HEK293 (cell line): ENCODE data around the gene IGF2BP2.

ENCODE experiments used
- CTCF ChIA-PET: fragments of 350-600 bp; formaldehyde crosslinking; extraction: SDS; loops from one replicate; lab custom pipeline; 2021; ENCODE audit warnings: antibody characterized with exemption; lab: Yijun Ruan, JAX
- POLR2A ChIA-PET: fragments of 300-600 bp; formaldehyde crosslinking; extraction: SDS; loops from one replicate; lab custom pipeline; 2020; ENCODE audit warnings: antibody characterized with exemption, inconsistent platforms; lab: Yijun Ruan, JAX
- H3K27ac ChIP-seq: fragments of 200-500 bp; sonication (Bioruptor generic); 2 replicates; pipeline ENCODE4 v1.5.1; 2014; ENCODE audit warnings: low read depth, low read length, control low read depth, inconsistent platforms; ENCODE audit errors: extremely low read depth
- H3K36me3 ChIP-seq, 2 experiments: fragments of 200-500 bp in 1 of 2; sonication (Bioruptor generic) in 1 of 2; 1 replicate in 1 of 2; 2 replicates in 1 of 2; pipeline ENCODE4 v1.5.1; 2014 to 2017; ENCODE audit warnings: inconsistent platforms in 2 of 2, low read length in 2 of 2; ENCODE audit not compliant: control insufficient read depth in 2 of 2, insufficient read depth in 1 of 2
- H3K4me1 ChIP-seq: fragments of 200-500 bp; sonication (Bioruptor generic); 2 replicates; pipeline ENCODE4 v1.5.1; 2014; ENCODE audit warnings: mild to moderate bottlenecking, low read length, inconsistent platforms; ENCODE audit not compliant: control insufficient read depth, insufficient read depth
- H3K4me3 ChIP-seq: 2 replicates; pipeline ENCODE4 v1.5.1; 2011; ENCODE audit warnings: low read depth, mild to moderate bottlenecking, control low read depth, low read length, moderate library complexity
- H3K9me3 ChIP-seq: fragments of 200-500 bp; sonication (Bioruptor generic); 2 replicates; pipeline ENCODE4 v1.5.1; 2014; ENCODE audit warnings: low read depth, low read length, inconsistent platforms; ENCODE audit not compliant: control insufficient read depth, insufficient read depth
- HOXD13 ChIP-seq: sonication (generic); formaldehyde crosslinking; IDR thresholded peaks from 2 replicates; pipeline ENCODE4 v1.8.0; 2022; ENCODE audit warnings: missing genetic modification reagents, borderline replicate concordance
- PRDM2 ChIP-seq: fragments of 450-650 bp; formaldehyde crosslinking; IDR thresholded peaks from 2 replicates; pipeline ENCODE4 v1.5.1; 2016; ENCODE audit warnings: missing biosample characterization, missing genetic modification characterization, borderline replicate concordance
- SCRT2 ChIP-seq: fragments of 450-650 bp; formaldehyde crosslinking; IDR thresholded peaks from 2 replicates; pipeline ENCODE4 v1.5.1; 2016; ENCODE audit warnings: missing biosample characterization, missing genetic modification characterization
- SETDB1 ChIP-seq: IDR thresholded peaks from one replicate; pipeline ENCODE4 v1.6.1; 2017; ENCODE audit warnings: mild to moderate bottlenecking, low read length, moderate library complexity, mixed read lengths; ENCODE audit not compliant: insufficient read length
- ZBTB20 ChIP-seq: fragments of 450-650 bp; formaldehyde crosslinking; IDR thresholded peaks from 2 replicates; pipeline ENCODE4 v1.5.1; 2016; ENCODE audit warnings: missing biosample characterization, missing genetic modification characterization
- ZIC2 ChIP-seq: fragments of 450-650 bp; formaldehyde crosslinking; IDR thresholded peaks from 2 replicates; pipeline ENCODE4 v1.5.1; 2016; ENCODE audit warnings: missing biosample characterization, missing genetic modification characterization
- ZNF169 ChIP-seq: fragments of 450-650 bp; formaldehyde crosslinking; IDR thresholded peaks from 2 replicates; pipeline ENCODE4 v1.5.1; 2016; ENCODE audit warnings: missing biosample characterization, missing genetic modification characterization
- ZNF341 ChIP-seq: fragments of 450-650 bp; formaldehyde crosslinking; IDR thresholded peaks from 2 replicates; pipeline ENCODE4; 2016; ENCODE audit warnings: low read depth, missing biosample characterization, missing genetic modification characterization
- ZNF394 ChIP-seq: fragments of 450-650 bp; formaldehyde crosslinking; IDR thresholded peaks from 2 replicates; pipeline ENCODE4 v1.5.1; 2016; ENCODE audit warnings: missing biosample characterization, missing genetic modification characterization, mild to moderate bottlenecking, moderate library complexity, borderline replicate concordance
- ZNF473 ChIP-seq: fragments of 450-650 bp; formaldehyde crosslinking; IDR thresholded peaks from 2 replicates; pipeline ENCODE4 v1.5.1; 2017; ENCODE audit warnings: missing biosample characterization, missing genetic modification characterization
- ZNF529 ChIP-seq: fragments of 450-650 bp; formaldehyde crosslinking; IDR thresholded peaks from 2 replicates; pipeline ENCODE4 v1.5.1; 2017; ENCODE audit warnings: missing genetic modification characterization, missing biosample characterization; ENCODE audit not compliant: insufficient replicate concordance
- ZNF544 ChIP-seq: fragments of 450-650 bp; formaldehyde crosslinking; IDR thresholded peaks from 2 replicates; pipeline ENCODE4 v1.5.0; 2017; ENCODE audit warnings: missing biosample characterization, missing genetic modification characterization
- ZNF548 ChIP-seq: fragments of 450-650 bp; formaldehyde crosslinking; IDR thresholded peaks from 2 replicates; pipeline ENCODE4 v1.5.1; 2016; ENCODE audit warnings: missing biosample characterization, missing genetic modification characterization
- ZNF549 ChIP-seq: fragments of 450-650 bp; IDR thresholded peaks from 2 replicates; pipeline ENCODE4 v1.5.1; 2018; ENCODE audit warnings: missing biosample characterization, missing genetic modification characterization, mild to moderate bottlenecking, inconsistent platforms, moderate library complexity
- ZNF658 ChIP-seq: fragments of 450-650 bp; formaldehyde crosslinking; IDR thresholded peaks from 2 replicates; pipeline ENCODE4; 2016; ENCODE audit warnings: missing biosample characterization, missing genetic modification characterization
- ZNF76 ChIP-seq: fragments of 450-650 bp; formaldehyde crosslinking; IDR thresholded peaks from 2 replicates; pipeline ENCODE4; 2016; ENCODE audit warnings: low read depth, missing biosample characterization, missing genetic modification characterization, borderline replicate concordance
- TF ChIP-seq, protein P1 (sequence below): fragments of 450-650 bp; formaldehyde crosslinking; IDR thresholded peaks from 2 replicates; pipeline ENCODE4 v1.5.1; 2016; ENCODE audit warnings: missing biosample characterization, missing genetic modification characterization
- TF ChIP-seq, protein P2 (sequence below): fragments of 450-650 bp; formaldehyde crosslinking; IDR thresholded peaks from 2 replicates; pipeline ENCODE4 v1.5.1; 2016; ENCODE audit warnings: missing biosample characterization, missing genetic modification characterization
- TF ChIP-seq, protein P3 (sequence below): fragments of 450-650 bp; IDR thresholded peaks from 2 replicates; pipeline ENCODE4 v1.5.1; 2018; ENCODE audit warnings: missing biosample characterization, mild to moderate bottlenecking, missing genetic modification characterization

Gene IGF2BP2

DNA sequence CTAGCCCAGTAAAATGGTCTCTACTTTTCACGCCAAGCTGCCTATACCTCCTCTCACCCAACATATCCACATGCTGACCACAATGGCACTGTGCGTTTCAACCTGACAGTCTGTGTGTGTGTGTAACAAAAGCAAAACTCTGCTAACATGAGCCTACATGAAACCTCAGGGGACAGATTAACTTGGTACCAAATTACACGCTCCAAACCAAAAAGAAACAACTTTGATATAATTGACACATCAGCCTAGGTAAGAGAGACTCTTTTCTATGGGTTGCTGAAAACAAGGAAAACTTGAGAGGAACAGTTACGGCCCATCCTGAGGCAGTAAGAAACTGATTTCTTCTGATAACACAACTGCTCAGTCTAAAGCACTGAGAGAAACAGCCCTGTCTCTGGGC, 31.5 kb downstream of the IGF2BP2 start (continued):
- TF ChIP-seq, protein P1, sequence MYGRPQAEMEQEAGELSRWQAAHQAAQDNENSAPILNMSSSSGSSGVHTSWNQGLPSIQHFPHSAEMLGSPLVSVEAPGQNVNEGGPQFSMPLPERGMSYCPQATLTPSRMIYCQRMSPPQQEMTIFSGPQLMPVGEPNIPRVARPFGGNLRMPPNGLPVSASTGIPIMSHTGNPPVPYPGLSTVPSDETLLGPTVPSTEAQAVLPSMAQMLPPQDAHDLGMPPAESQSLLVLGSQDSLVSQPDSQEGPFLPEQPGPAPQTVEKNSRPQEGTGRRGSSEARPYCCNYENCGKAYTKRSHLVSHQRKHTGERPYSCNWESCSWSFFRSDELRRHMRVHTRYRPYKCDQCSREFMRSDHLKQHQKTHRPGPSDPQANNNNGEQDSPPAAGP = no peak
- no peak for TF ChIP-seq ZNF529
- no peak for TF ChIP-seq ZNF341 (tag by site-specific recombination)
- no peak for TF ChIP-seq ZNF544 (tag by site-specific recombination)
- no peak for TF ChIP-seq ZNF169 (tag by site-specific recombination)
- no peak for TF ChIP-seq ZBTB20 (tag by site-specific recombination)
- TF ChIP-seq ZIC2 (tag by site-specific recombination) = no peak

GRCh38 chr3:185792955-185793354, 31.9 kb downstream of the IGF2BP2 start:
- TF ChIP-seq SETDB1 (no peak), PRDM2 (tag by site-specific recombination) (no peak), SCRT2 (no peak), ZNF549 (no peak)
- TF ChIP-seq, all 188 proteins: peak for 0
- Histone ChIP-seq H3K4me1 (no peaks in the 10 kb centered on the region; the same call in 1 of the 2 replicates), H3K27ac (no peak overlapping the region), H3K36me3 (no peaks in the 10 kb centered on the region), H3K9me3 (no peaks in the 10 kb centered on the region), H3K4me3 (no peak overlapping the region)
- ChIA-PET POLR2A (no interaction called here), CTCF (no interaction called here)

DNA sequence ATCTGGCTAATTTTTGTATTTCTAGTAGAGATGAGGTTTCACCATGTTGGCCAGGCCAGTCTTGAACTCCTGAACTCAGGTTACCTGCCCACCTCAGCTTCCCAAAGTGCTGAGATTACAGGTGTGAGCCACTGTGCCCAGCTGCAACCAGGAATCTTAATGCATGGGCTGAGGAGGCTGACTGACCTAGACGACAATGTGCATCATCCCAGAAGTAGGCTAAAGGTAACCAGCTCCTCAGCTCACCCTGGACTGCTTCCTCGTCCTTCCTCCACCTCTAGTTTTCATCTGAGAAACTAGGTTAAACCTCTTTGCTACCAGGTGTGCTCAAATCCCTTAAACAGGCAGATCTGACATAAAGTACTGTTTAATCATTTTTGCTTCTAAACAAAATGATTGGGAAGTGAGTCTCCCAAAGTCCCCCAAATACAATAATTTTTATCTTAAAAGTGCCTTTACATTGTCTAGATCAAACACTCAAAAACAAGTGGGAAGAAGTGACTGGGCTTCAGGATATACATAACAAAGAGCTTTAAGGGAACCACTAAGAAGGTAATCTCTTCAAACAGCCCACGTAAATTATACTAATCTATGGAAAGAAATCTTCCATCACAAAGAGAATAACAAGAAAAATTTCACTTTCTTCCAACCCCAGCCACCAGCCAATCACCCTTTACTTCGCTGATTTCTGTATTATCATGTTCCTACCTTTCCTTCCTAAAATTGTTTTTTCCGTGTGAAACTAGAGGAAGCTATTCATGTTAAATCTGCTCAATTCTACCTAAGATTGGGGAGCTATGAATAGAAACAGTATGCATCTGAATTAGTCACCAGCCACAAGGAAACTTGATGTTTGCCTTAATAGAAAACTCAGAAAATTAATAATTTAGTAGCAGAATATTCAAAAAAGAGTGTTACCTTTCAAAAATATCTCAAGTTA, 34.7 kb downstream of the IGF2BP2 start:
- POLR2A ChIA-PET = interaction anchor here (0.7 kb wide), 1 partner anchor 147 kb away, joined by 3 read pairs; no protein-coding TSS in a partner anchor
- Histone ChIP-seq H3K4me3 (no peak overlapping the region), H3K4me1 (peaks cover 9% of the 10 kb centered on the region), H3K36me3 (no peaks in the 10 kb centered on the region), H3K27ac (no peak overlapping the region), H3K9me3 (no peaks in the 10 kb centered on the region)
- CTCF ChIA-PET = interaction anchor here (0.6 to 2.9 kb wide), 5 partner anchors 21 to 189 kb away, joined by 3 to 10 read pairs (median 4); no protein-coding TSS in a partner anchor
- TF ChIP-seq, protein P2, sequence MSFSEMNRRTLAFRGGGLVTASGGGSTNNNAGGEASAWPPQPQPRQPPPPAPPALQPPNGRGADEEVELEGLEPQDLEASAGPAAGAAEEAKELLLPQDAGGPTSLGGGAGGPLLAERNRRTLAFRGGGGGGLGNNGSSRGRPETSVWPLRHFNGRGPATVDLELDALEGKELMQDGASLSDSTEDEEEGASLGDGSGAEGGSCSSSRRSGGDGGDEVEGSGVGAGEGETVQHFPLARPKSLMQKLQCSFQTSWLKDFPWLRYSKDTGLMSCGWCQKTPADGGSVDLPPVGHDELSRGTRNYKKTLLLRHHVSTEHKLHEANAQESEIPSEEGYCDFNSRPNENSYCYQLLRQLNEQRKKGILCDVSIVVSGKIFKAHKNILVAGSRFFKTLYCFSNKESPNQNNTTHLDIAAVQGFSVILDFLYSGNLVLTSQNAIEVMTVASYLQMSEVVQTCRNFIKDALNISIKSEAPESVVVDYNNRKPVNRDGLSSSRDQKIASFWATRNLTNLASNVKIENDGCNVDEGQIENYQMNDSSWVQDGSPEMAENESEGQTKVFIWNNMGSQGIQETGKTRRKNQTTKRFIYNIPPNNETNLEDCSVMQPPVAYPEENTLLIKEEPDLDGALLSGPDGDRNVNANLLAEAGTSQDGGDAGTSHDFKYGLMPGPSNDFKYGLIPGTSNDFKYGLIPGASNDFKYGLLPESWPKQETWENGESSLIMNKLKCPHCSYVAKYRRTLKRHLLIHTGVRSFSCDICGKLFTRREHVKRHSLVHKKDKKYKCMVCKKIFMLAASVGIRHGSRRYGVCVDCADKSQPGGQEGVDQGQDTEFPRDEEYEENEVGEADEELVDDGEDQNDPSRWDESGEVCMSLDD (tag by site-specific recombination) = no peak
- TF ChIP-seq, protein P3, sequence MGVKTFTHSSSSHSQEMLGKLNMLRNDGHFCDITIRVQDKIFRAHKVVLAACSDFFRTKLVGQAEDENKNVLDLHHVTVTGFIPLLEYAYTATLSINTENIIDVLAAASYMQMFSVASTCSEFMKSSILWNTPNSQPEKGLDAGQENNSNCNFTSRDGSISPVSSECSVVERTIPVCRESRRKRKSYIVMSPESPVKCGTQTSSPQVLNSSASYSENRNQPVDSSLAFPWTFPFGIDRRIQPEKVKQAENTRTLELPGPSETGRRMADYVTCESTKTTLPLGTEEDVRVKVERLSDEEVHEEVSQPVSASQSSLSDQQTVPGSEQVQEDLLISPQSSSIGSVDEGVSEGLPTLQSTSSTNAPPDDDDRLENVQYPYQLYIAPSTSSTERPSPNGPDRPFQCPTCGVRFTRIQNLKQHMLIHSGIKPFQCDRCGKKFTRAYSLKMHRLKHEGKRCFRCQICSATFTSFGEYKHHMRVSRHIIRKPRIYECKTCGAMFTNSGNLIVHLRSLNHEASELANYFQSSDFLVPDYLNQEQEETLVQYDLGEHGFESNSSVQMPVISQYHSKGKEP = no peak
- TF ChIP-seq HOXD13 (CRISPR knock-in tag) (no peak), ZNF658 (tag by site-specific recombination) (no peak), ZNF548 (tag by site-specific recombination) (no peak), ZNF76 (tag by site-specific recombination) (no peak), ZNF473 (tag by site-specific recombination) (no peak), ZNF394 (no peak)
